Trophoblast cell (in vitro differentiated cells and primary cell): ENCODE measurements around the gene PRKD1.

ENCODE experiments used
- DNase-seq, 2 donors: peaks; one replicate each; pipeline ENCODE4 v3.0.0-alpha.2; 2016
- H2AFZ ChIP-seq: 2 replicates; pipeline ENCODE4 v1.6.1; 2013; ENCODE audit warnings: low read length, moderate library complexity, mild to moderate bottlenecking; ENCODE audit not compliant: insufficient read depth, poor library complexity
- H2AK5ac ChIP-seq: 2 replicates; pipeline ENCODE4 v1.6.1; 2013; ENCODE audit warnings: mild to moderate bottlenecking, low read length
- H2BK120ac ChIP-seq: 2 replicates; pipeline ENCODE4 v1.6.1; 2013; ENCODE audit warnings: low read length, mild to moderate bottlenecking, moderate library complexity; ENCODE audit not compliant: insufficient read depth, poor library complexity
- H2BK12ac ChIP-seq: 2 replicates; pipeline ENCODE4 v1.6.1; 2013; ENCODE audit warnings: mild to moderate bottlenecking, low read length, moderate library complexity
- H2BK5ac ChIP-seq: 2 replicates; pipeline ENCODE4 v1.6.1; 2013; ENCODE audit warnings: low read length, low read depth, moderate library complexity, mild to moderate bottlenecking; ENCODE audit not compliant: poor library complexity
- H3K14ac ChIP-seq: 2 replicates; pipeline ENCODE4 v1.6.1; 2013; ENCODE audit warnings: mild to moderate bottlenecking, low read length
- H3K18ac ChIP-seq: 2 replicates; pipeline ENCODE4 v1.6.1; 2013; ENCODE audit warnings: mild to moderate bottlenecking, low read length
- H3K23ac ChIP-seq: 2 replicates; pipeline ENCODE4 v1.6.1; 2013; ENCODE audit warnings: low read length
- H3K27ac ChIP-seq: 2 replicates; pipeline ENCODE4 v1.5.1; 2013; ENCODE audit warnings: low read depth, mild to moderate bottlenecking, inconsistent platforms, low read length, moderate library complexity
- H3K27me3 ChIP-seq: 2 replicates; pipeline ENCODE4 v1.6.1; 2013; ENCODE audit warnings: inconsistent platforms, mild to moderate bottlenecking, low read length, moderate library complexity; ENCODE audit not compliant: insufficient read depth
- H3K36me3 ChIP-seq, 2 experiments: 1 replicate in 1 of 2; 2 replicates in 1 of 2; pipeline ENCODE4 v1.6.1; 2013; ENCODE audit warnings: low read length in 2 of 2, mild to moderate bottlenecking in 2 of 2, moderate library complexity in 1 of 2; ENCODE audit not compliant: insufficient read depth in 2 of 2, control insufficient read depth in 1 of 2
- H3K4ac ChIP-seq: 2 replicates; pipeline ENCODE4 v1.6.1; 2013; ENCODE audit warnings: low read depth, mild to moderate bottlenecking, low read length, moderate library complexity
- H3K4me1 ChIP-seq, 2 experiments: 1 replicate in 1 of 2; 2 replicates in 1 of 2; pipeline ENCODE4 v1.6.1; 2013; ENCODE audit warnings: low read length in 2 of 2, mild to moderate bottlenecking in 2 of 2, moderate library complexity in 1 of 2; ENCODE audit not compliant: insufficient read depth in 2 of 2, control insufficient read depth in 1 of 2
- H3K4me2 ChIP-seq: 2 replicates; pipeline ENCODE4 v1.6.1; 2013; ENCODE audit warnings: inconsistent platforms, mild to moderate bottlenecking, low read length, moderate library complexity
- H3K4me3 ChIP-seq: 2 replicates; pipeline ENCODE4 v1.5.1; 2013; ENCODE audit warnings: mild to moderate bottlenecking, low read depth, low read length, inconsistent platforms
- H3K79me1 ChIP-seq: one replicate; pipeline ENCODE4 v1.6.1; 2013; ENCODE audit warnings: low read length
- H3K79me2 ChIP-seq: 2 replicates; pipeline ENCODE4 v1.6.1; 2013; ENCODE audit warnings: low read length, mild to moderate bottlenecking; ENCODE audit not compliant: control insufficient read depth, insufficient read depth, poor library complexity
- H3K9ac ChIP-seq: 2 replicates; pipeline ENCODE4 v1.6.1; 2013; ENCODE audit warnings: mild to moderate bottlenecking, low read length
- H3K9me3 ChIP-seq: 2 replicates; pipeline ENCODE4 v1.6.1; 2013; ENCODE audit warnings: low read depth, mild to moderate bottlenecking, control low read depth, inconsistent platforms, low read length; ENCODE audit not compliant: insufficient read depth
- H4K12ac ChIP-seq: 2 replicates; pipeline ENCODE4 v1.6.1; 2013; ENCODE audit warnings: low read depth, mild to moderate bottlenecking, low read length, moderate library complexity
- H4K8ac ChIP-seq: 2 replicates; pipeline ENCODE4 v1.6.1; 2013; ENCODE audit warnings: low read depth, mild to moderate bottlenecking, low read length, moderate library complexity
- H4K91ac ChIP-seq: one replicate; pipeline ENCODE4 v1.6.1; 2013; ENCODE audit warnings: low read depth, mild to moderate bottlenecking, low read length, moderate library complexity
- WGBS: extraction: QIAGEN DNeasy Blood & Tissue Kit; methylation state at CpG from one replicate; pipeline ENCODE4 v1.1.7; 2013; ENCODE audit warnings: missing lambda C conversion rate; ENCODE audit not compliant: insufficient read length, insufficient coverage; ENCODE audit errors: extremely low coverage; 5-methylcytosine and 5-hydroxymethylcytosine counted together

The PRKD1 gene

GRCh38 chr14:29601616-29602015 lies 326.0 kb downstream of the PRKD1 start:
- WGBS, result no CpG with 5 or more reads among the region's 5 CpGs
- no peak overlapping the region for H3K23ac ChIP-seq

GRCh38 chr14:29587761-29588470 lies 339.7 kb downstream of the PRKD1 start:
- no peak overlapping the region for H4K12ac ChIP-seq
- no peak overlapping the region for H3K23ac ChIP-seq
- H3K4me1 ChIP-seq, result no peaks in the 10 kb centered on the region

More at GRCh38 chr14:29601616-29602015, 326.0 kb downstream of the PRKD1 start:
- H3K27ac ChIP-seq, result no peak overlapping the region
- H3K79me1 ChIP-seq, result no peaks in the 10 kb centered on the region
- no peaks in the 10 kb centered on the region for H3K79me2 ChIP-seq
- H4K8ac ChIP-seq, result no peak overlapping the region
- H3K9me3 ChIP-seq, result no peaks in the 10 kb centered on the region
- no peaks in the 10 kb centered on the region for H3K36me3 ChIP-seq
- H3K14ac ChIP-seq, result no peak overlapping the region
- no peaks in the 10 kb centered on the region for H3K27me3 ChIP-seq
- H3K4ac ChIP-seq, result no peak overlapping the region
- H4K12ac ChIP-seq, result no peak overlapping the region
- no peak overlapping the region for H4K91ac ChIP-seq
- H3K18ac ChIP-seq, result no peak overlapping the region
- no peak overlapping the region for H2AFZ ChIP-seq
- no peak overlapping the region for H2AK5ac ChIP-seq
- H3K4me2 ChIP-seq, result no peak overlapping the region
- DNase-seq, result no peak
- H3K9ac ChIP-seq, result no peak overlapping the region
- no peak overlapping the region for H2BK120ac ChIP-seq
- H3K4me1 ChIP-seq, result peaks cover 0 to 7% of the 10 kb centered on the region in 2 experiments
- no peak overlapping the region for H2BK12ac ChIP-seq
- H3K4me3 ChIP-seq, result no peak overlapping the region
- no peak overlapping the region for H2BK5ac ChIP-seq

GRCh38 chr14:29587046-29587445 lies 340.6 kb downstream of the PRKD1 start:
- no peak overlapping the region for H3K14ac ChIP-seq
- no peaks in the 10 kb centered on the region for H3K4me1 ChIP-seq
- no peak overlapping the region for H2AFZ ChIP-seq
- H3K27ac ChIP-seq, result no peak overlapping the region
- no peak overlapping the region for H3K4me3 ChIP-seq
- no peak overlapping the region for H3K18ac ChIP-seq
- H3K79me2 ChIP-seq, result no peaks in the 10 kb centered on the region
- no peak overlapping the region for H4K8ac ChIP-seq
- no CpG with 5 or more reads among the region's 2 CpGs for WGBS
- no peak for DNase-seq
- no peaks in the 10 kb centered on the region for H3K9me3 ChIP-seq
- H4K12ac ChIP-seq, result no peak overlapping the region
- no peak overlapping the region for H3K4me2 ChIP-seq
- no peaks in the 10 kb centered on the region for H3K27me3 ChIP-seq
- H2BK12ac ChIP-seq, result no peak overlapping the region
- H3K4ac ChIP-seq, result no peak overlapping the region
- H2AK5ac ChIP-seq, result no peak overlapping the region
- no peak overlapping the region for H3K9ac ChIP-seq
- no peak overlapping the region for H3K23ac ChIP-seq
- no peak overlapping the region for H2BK120ac ChIP-seq
- H4K91ac ChIP-seq, result no peak overlapping the region
- no peaks in the 10 kb centered on the region for H3K36me3 ChIP-seq
- H3K79me1 ChIP-seq, result no peaks in the 10 kb centered on the region
- no peak overlapping the region for H2BK5ac ChIP-seq

More at GRCh38 chr14:29587761-29588470, 339.7 kb downstream of the PRKD1 start:
- no peaks in the 10 kb centered on the region for H3K9me3 ChIP-seq
- no peaks in the 10 kb centered on the region for H3K27me3 ChIP-seq
- H2BK5ac ChIP-seq, result no peak overlapping the region
- no peak overlapping the region for H3K18ac ChIP-seq
- H3K79me2 ChIP-seq, result no peaks in the 10 kb centered on the region
- no peak overlapping the region for H2BK120ac ChIP-seq
- H3K4me3 ChIP-seq, result no peak overlapping the region
- no peaks in the 10 kb centered on the region for H3K79me1 ChIP-seq
- H3K9ac ChIP-seq, result no peak overlapping the region
- no peak overlapping the region for H2AFZ ChIP-seq
- H4K91ac ChIP-seq, result no peak overlapping the region
- no peak for DNase-seq
- no peak overlapping the region for H3K27ac ChIP-seq
- no peak overlapping the region for H3K4me2 ChIP-seq
- H2BK12ac ChIP-seq, result no peak overlapping the region
- H3K14ac ChIP-seq, result no peak overlapping the region
- no CpG with 5 or more reads among the region's 7 CpGs for WGBS
- no peaks in the 10 kb centered on the region for H3K36me3 ChIP-seq
- no peak overlapping the region for H2AK5ac ChIP-seq
- H3K4ac ChIP-seq, result no peak overlapping the region
- H4K8ac ChIP-seq, result no peak overlapping the region

- Histone ChIP-seq H3K18ac (no peak overlapping the region), H3K27me3 (no peaks in the 10 kb centered on the region), H2BK12ac (no peak overlapping the region), H3K27ac (no peak overlapping the region), H3K14ac (no peak overlapping the region), H2AK5ac (no peak overlapping the region), H3K4me1 (no peaks in the 10 kb centered on the region), H3K4me2 (no peak overlapping the region), H3K9ac (no peak overlapping the region), H2AFZ (no peak overlapping the region), H4K91ac (no peak overlapping the region), H2BK5ac (no peak overlapping the region), H4K12ac (no peak overlapping the region), H4K8ac (no peak overlapping the region), H3K23ac (no peak overlapping the region), H3K4me3 (no peak overlapping the region), H3K79me1 (no peaks in the 10 kb centered on the region), H3K79me2 (no peaks in the 10 kb centered on the region), H3K4ac (no peak overlapping the region), H2BK120ac (no peak overlapping the region), H3K36me3 (no peaks in the 10 kb centered on the region), H3K9me3 (no peaks in the 10 kb centered on the region)
- no CpG with 5 or more reads among the region's 8 CpGs for WGBS
- no peak for DNase-seq
Observed at GRCh38 chr14:29584992-29585391, 342.7 kb downstream of the PRKD1 start.
